HG03025 (cell line): Measurements from ENCODE around the gene TNNI3.
"Not testable (repeated sequence)": the region's sequence is repeated elsewhere in the genome, so short reads cannot be mapped to it uniquely, and the experiment has no call there.

Experiments used
- ATAC-seq: cut with Tn5 transposase; IDR thresholded peaks from one replicate; pipeline ENCODE4 v1.9.1; 2021; ENCODE audit warnings: mild to moderate bottlenecking, moderate library complexity; ENCODE audit not compliant: unreplicated experiment, low FRiP score

The TNNI3 gene

DNA sequence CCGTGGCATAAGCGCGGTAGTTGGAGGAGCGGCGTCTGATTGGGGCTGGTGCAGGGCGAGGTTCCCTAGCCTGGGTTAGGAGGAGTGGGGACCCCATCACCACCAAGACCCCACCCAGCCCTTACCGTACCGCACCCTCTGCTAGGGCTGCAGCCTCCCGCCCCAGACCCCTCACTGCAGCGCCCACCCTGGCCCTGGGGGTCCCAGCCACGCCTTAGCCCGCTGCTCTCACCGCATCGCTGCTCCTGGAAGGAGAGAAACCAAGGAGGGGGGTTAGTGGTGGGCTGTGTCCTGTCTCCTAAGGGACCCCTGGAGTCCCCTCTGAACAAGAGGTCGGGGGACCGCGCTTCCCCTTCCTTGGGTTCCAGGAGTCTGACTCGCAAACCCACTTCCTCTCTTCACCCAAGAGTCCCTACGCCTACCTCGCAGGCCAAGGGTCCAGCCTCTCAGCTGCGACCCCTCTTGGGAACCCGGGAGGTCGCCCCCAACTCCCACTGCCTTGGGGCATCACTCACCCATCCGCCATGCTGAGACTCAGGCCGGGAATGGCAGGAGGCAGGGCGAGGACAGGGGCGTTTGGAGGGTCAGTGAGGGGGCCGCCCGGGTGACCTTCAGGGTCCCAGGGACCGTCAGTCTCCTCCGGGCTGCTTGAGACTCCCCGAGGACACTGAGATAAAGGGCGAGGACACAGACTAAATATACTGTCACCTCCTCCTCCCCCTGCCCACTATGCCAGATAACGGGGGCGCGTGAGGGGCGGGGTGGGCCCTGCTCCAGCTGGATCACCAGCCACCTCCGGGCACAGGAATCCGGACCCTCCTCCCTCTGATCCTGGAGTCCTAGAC, at the start of gene TNNI3:
TSS of gene TNNI3 (minus strand) at position 669 of the 845 bp plus-strand sequence. CDS start at position 526, 143 bp downstream.
- no peak for ATAC-seq

DNA sequence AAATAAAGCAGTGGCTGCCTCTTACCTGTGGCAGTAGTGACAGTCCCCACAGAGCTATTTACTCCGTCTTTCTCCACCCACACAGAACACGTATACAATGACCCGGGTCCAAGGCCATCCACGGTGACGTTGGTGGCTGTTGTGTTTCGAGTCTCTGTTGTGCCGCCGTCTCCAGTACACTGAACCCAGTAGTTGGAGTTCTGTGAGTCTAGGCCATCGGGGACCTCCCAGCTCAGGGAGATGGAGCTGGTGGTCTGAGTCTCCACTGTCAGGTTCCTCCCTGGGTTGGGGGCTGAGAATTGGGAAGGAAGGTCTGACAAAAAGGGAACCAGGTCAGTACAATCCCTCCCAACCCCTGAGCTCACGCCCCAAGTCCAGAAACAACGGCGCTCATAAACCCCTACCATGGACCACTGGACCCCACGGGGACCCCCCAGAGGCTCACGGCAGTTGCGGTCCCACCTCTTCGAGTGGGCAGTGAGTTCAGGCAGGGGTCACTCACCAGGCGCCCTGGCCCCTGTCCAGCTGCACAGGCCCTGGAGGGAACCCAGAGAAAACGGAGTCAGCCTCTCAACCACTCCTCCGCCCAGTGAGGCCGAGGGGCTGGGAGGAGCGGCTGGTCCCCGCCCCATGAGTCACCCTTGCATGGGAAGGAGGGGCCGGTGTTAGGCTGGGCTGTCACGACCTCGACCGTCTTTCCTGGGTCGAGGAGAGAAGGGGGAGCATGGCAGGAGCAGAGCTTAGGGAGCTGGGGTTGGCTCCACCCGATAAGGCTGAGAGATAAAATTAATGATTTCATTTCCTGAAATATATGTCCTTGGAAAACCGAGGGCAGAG, 49.4 kb upstream of the TNNI3 start:
- ATAC-seq = no peak

DNA sequence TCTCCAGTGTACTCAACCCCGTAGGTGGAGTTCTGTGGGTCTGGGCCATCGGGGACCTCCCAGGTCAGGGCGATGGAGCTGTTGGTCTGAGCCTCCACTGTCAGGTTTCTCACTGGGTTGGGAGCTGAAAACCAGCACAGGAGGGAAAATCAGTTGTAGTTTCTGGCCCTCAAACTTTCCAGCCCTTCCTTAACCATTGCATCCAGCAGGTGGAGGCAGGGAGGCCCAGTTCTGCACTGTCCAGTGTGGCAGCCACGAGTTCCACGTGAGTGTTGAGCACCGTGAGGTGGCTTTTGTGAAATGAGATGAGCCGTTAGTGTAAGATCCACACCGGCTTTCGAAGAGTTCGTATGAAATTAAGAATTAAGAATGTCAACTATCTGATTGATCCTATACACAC, 44.7 kb upstream of the TNNI3 start:
- ATAC-seq = not testable (repeated sequence)

DNA sequence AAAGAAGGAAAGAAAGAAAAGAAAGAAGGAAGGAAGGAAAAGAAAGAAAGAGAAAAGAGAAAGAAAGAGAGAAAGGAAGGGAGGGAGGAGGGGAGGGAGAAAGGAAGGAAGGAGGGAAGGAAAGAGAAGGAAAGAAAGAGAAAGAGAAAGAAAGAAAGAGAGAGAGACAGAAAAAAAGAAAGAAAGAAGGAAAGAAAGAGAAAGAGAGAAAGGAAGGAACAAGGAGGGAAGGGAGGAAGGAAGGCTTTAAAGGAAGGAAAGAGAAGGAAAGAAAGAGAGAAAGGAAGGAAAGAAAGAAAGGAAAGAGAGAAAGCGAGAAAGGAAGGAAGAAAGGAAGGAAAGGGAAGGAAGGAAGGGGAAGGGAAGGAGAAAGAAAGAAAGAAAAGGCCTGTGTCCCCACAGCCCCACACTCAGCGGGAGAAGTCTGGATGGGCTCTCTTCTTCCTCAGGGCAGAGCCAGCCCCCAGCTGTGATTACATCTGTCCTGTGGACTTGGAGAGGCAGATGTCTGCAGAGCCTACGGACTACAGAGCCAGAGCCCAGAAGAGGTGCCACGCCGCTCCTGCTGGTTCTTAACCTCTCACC, 42.2 kb upstream of the TNNI3 start:
- no peak for ATAC-seq

DNA sequence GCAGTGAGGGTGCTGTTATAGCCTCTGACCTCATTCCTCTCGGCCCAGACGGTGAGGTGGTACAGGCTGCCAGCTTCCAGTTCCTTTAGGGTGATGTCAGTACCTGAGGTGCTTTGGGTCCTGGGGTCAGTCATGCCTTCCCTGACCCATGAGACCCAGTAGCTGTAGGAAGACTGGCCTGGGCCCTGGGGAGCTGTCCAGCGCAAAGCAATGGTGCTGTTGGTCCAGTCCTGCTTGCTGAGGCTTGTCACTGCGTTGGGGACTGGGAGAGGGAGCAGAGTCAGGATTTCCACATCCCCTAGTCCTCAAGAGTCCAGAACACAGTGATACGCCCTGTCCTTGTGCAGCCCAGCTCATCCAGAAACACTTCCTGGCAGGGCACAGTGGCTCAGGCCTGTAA, 41.1 kb upstream of the TNNI3 start:
- ATAC-seq = no peak

DNA sequence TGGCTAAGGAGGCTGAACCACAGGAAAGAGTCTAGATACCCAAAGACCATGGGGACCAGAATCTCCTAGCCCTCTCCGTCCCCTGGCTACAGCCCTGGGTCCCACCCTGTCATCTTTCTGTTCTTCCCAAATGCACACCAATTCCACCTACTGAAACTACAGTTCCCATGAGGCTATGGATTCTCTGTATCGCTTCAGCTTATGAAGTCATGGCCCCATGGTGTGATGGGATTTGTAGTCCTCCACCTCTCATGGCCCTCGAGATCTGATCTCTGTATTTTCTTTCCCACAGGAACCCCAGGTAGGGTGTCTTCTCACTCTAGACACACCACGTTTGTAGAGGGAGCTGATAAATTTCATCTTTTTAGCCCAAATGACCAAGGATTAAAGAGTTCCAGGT, 40.0 kb upstream of the TNNI3 start:
- ATAC-seq = no peak

DNA sequence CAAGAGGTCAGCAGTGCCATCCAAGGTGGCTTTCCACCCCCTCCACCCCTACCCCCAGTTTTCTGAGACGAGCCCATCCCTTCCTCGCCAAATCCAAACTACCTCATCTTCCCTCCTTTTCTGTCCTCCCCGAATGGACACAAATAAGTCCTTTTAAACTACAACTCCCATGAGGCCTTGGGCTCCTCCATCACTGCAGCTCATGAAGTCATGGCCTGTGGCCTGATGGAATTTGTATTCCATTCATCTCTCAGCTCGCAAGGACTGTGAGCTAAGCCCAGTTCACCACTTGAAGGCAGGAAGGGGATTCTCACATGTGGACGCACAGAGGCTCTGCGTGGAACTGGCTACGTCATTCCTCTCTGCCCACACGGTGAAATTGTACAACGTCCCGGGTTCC, 39.3 kb upstream of the TNNI3 start:
- no peak for ATAC-seq

DNA sequence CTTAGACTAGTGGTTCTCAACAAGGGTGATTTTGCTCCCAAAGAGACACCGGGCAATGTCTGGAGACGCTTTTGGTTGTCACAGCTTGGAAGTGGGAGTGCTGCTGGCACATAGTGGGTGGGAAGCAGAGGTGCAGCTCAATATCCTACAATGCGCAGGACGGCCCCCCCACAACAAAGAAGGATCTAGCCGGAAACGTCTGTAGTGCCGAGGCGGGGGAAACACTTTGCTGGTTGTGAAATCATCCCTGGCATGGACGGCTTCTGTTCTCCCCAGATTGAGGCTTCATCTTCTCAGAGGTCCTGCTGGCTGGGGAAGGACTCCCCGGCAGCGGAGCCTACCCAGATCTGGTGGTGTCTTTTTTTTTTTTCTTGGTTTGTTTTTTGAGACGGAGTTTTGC, 35.9 kb upstream of the TNNI3 start:
- no peak for ATAC-seq

DNA sequence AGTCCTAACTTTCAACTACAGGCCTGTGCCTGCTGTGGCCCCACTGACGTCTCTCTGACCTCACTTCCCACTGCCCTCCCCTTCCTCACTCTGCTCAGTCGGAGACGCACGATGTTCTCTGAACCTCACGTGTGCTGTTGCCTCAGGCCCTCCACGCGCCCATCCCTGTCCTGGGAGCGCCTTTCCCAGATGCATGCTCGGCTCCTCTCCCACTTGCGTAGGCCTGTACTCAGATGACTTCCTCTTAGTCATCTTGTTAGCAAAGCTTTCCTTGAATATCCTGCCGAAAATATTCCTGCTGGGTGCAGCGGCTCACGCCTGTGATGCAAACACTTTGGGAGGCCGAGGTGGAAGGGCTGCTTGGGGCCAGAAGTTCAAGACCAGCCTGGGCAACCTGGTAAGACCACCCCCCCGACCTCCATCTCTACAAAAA, 31.9 kb upstream of the TNNI3 start:
- no peak for ATAC-seq

DNA sequence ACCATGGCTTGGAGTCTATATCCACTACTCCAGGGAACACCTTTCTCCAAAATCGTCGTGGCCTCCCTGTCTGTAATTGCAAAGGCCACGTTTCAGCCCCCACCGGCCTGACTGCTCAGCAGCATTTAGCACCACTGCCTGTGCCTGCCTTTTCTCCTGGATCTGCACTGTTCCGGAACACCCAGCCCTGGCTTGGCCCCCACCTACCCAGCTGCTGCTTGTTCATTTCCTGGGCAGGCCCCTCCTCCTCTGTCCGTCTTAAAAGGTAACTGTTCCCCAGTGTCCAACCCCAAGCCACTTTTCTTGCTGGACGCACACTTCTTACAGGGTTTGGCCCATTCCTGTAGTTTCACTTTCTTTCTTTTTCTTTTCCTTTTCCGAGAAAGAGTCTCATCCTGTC, 31.1 kb upstream of the TNNI3 start:
- no peak for ATAC-seq

DNA sequence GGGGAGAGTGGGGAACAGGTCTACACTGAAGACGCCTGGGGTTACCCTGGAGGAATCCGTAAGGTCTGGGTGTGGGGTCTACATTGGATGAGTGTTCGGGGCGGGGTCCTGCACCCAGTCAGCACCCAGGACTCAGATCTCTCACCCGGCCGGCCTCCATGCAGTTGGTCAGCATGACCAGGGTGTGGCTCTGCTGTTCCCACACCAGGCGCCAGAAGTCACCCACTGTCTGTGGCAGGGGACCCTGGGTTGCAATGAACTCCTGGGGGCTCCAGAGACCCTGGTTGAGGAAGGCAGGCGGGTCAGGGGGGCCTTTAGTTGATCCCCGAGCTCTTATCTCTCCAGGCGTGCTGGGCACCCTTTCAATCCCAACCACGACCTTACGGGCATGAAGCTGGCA, 28.5 kb upstream of the TNNI3 start:
- ATAC-seq = no peak

DNA sequence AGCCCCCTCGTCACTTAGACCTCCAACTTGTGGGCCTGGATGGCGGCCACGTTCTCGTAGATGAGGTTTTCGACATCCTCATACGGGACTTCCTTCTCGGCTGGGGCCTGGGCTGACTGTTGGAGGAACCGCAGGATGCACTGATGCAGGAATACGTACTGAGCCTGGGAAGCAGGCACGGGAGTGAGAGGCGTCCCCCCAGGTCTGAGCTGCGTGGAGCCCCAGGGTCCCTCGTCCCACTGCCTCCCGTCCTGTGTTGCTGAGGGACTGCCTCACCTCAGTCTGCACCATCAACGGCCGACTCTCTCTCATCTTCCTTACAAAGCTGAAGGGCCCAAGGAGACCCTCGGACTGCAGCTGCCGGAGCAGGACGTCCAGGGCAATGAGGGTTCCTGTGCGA, 24.2 kb upstream of the TNNI3 start:
- ATAC-seq = no peak

DNA sequence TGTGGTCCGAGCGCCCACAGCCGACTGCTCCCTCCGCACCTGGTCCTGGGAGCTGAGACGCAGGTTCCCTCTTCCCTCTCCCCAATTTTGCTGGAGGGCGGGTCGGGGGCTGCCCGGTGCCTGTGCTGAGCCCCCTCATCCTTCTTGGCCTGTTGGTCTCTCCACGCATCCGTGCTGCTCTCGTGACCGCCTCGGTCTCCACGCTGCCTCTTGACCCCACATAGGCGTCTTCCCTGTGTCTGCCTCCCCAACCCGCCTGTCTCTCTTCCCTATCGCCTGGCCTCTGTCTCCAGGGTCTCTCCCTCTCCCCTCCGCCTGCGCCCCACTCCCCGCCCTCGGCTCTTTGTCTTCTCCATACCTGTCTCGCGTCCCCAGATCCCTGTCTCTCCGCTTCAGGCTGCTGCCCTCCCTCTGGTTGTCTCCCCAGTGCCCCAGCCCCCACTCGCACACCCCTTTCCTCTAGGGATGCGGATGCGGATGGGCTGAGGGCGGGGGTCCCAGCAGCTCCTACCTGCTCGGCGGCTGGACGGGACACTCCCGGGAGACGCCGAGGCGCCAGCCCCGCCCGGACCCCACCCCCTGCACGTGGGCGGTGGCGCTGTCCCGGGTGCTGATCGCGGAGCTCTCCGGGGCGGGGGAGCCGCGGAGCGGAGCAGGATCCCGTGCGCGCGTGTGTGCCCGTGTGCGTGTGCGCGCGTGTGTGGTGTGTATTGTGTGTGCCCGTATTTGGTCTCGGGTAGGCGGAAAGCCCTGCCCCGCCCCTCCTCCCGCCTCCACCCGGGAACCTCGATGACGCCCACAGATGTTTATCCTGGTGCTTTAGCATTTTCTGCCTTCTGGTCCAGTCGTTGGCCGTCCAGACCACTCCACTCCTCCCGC, 22.3 kb upstream of the TNNI3 start, which contains the start of gene SYT5:
TSS of gene SYT5 (minus strand) at position 684 of the 879 bp plus-strand sequence. CDS start 1,248 bp downstream, outside the sequence.
- no peak for ATAC-seq

DNA sequence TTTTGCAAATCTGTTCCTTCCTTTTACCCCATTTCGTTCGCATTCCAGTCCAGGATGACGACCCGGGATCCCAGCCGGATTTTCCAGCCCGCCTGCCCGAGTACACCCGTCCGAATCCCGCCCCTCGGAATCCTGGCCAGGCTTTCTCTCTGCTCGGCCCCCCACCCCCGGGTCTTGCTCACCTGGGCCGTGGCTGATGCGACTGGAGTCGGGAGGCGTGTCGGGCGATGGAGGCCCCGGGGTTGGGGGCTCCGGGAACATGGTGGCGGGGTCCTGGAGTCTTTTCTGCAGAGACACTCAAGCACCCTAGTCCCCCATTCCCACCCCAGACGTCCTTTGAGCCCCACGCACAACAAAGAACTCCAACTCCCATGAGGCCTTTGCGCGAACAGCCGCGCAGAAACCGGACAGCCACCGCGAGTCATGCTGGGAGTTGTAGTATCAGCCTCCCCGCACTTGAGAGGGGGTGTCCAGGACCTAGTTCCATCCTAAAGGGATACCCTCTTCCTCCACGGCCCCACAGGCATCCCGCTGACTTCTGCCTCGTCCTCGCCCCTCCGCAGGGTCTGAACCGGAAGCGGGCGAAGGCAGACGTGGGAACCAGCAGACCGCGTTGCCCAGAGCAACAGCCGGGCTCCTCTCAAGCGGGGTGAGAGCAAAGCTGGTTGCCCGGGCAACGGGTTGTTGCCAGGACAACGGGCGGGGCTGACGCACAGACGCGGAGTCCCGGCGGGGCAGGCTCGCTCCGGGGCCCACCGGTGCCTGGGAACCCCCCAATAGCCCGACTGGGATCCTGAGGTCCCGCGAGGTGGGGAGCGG, 21.5 kb upstream of the TNNI3 start:
- ATAC-seq = no peak

DNA sequence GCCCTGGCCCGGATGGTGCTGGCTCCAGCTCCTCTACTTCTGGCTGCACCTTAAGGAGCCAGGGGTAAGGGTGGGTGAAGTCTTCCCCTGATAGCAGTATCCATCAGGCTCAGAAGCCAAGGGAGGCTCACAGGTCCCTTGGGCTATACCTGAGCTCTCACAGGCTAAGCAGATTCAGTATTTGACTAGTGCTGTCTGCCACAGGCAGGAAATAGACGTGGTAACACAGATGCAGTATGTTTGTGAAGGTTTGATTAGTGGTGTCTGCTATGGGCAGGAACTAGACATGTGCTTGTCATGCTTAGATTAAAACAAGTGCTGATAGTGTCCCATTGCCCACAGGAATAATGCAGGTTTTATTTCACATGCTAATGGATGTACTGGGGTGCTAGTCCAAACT, 18.5 kb upstream of the TNNI3 start:
- ATAC-seq = no peak

DNA sequence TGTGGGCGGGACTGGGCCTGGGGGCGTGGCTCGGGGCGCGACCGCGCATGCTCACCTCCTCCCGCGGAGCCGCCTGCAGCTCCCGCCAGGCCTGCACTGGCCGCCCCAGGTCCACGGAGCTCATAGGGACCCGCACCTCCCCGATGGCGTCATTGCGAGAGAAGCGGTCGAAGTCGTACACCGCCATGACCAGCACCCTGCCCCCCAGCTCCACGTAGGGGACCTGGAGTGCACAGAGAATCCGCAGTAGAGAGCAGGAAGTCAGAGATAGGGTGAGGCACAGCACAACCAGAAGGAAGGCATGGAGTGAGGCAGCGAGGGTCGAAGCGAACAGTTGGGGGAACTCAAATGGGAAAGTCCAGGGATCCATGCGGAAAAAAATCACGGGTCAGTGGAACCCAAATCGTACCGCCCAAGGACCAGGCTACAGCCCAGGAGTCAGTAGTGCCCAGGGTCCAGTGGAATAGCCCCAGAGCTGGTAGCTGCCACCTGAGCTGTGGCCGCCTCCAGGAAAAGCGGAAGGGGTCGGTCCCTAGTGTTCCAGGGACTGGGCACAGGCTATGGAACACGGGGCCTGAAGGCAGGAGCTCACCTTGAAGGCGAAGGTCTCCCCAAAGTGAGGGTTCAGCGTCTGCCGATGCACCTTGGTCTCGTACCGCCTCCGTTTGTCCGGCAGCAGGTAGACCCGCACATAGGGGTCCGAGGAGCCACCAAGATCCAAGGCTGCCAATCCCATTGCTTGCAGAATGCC, 17.8 kb upstream of the TNNI3 start:
- ATAC-seq = no peak

DNA sequence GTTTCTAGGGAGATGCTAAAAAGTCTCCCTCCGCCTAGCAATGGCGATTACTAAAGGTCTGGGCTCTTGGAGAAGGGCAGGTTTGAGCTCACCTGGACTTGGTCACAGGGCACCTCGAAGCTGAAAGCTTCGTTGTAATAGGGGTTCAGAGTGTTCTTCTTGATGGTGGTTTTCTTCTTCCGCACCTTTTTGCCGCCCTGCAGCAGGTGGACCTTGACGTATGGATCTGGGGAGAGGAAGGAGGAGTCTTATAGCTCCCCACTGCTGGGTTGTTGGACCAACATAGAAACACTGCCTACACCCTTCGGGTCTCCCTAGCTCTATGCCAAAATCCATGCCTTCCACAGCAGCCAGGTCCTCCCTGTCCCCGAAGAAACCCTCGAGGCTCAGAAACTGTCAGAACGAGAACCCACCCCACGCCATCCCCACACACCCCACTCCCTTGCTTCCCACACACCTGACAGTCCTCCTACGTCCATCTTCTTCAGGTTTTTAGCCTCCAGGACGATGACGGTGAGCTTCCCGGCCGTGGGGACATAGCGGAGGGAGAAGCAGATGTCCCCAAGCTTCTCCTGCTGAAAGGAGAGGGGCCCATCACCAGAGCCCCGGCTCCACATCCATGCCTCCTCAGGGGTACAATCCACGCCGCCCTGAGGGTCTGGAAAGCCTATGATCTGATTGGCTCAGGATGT, 17.0 kb upstream of the TNNI3 start:
- ATAC-seq = no peak
